Gastroesophageal sphincter (tissue), 3 donors: ENCODE data around the gene DDX5.

ENCODE experiments used
- EP300 ChIP-seq: sonication (generic); formaldehyde crosslinking; IDR thresholded peaks from one replicate; pipeline ENCODE4 v1.6.1; 2017; ENCODE audit warnings: antibody characterized with exemption, mild to moderate bottlenecking
- TF ChIP-seq, protein P1 (sequence below), 4 experiments: fragments of 200-600 bp in 2 of 4; fragments of 450-650 bp in 2 of 4; sonication (generic) in 1 of 4; IDR thresholded peaks; one replicate each; pipeline ENCODE4 v1.5.1; 2017 to 2019; ENCODE audit warnings: antibody characterized with exemption in 4 of 4, mild to moderate bottlenecking in 2 of 4, moderate library complexity in 2 of 4

- TF ChIP-seq, protein P1, sequence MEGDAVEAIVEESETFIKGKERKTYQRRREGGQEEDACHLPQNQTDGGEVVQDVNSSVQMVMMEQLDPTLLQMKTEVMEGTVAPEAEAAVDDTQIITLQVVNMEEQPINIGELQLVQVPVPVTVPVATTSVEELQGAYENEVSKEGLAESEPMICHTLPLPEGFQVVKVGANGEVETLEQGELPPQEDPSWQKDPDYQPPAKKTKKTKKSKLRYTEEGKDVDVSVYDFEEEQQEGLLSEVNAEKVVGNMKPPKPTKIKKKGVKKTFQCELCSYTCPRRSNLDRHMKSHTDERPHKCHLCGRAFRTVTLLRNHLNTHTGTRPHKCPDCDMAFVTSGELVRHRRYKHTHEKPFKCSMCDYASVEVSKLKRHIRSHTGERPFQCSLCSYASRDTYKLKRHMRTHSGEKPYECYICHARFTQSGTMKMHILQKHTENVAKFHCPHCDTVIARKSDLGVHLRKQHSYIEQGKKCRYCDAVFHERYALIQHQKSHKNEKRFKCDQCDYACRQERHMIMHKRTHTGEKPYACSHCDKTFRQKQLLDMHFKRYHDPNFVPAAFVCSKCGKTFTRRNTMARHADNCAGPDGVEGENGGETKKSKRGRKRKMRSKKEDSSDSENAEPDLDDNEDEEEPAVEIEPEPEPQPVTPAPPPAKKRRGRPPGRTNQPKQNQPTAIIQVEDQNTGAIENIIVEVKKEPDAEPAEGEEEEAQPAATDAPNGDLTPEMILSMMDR (IDR thresholded peaks at IDR 0.05): no peak
- TF ChIP-seq EP300: no peak
Measured at GRCh38 chr17:64515829-64516228, 9.7 kb upstream of the DDX5 start.
